CD14-positive monocyte (primary cell): ENCODE data around the gene WFDC6. TPM values are rescaled to one million over a fixed set of nuclear protein-coding genes. Genes with fewer than 3 reads are reported as not detected.

Source experiments
- DNase-seq, 3 donors: peaks; one replicate each; pipeline ENCODE4 v3.0.0-alpha.2; 2011 to 2022
- H2AFZ ChIP-seq: 2 replicates; pipeline ENCODE4 v1.6.0; 2012; ENCODE audit warnings: mild to moderate bottlenecking, low read depth, low read length, inconsistent platforms; ENCODE audit not compliant: insufficient read depth, poor library complexity, severe bottlenecking
- H3K27ac ChIP-seq, 2 donors: 1 replicate in 1 of 2; 2 replicates in 1 of 2; pipeline ENCODE4 v1.5.1; 2012 to 2013; ENCODE audit warnings: low read length in 2 of 2, control low read depth in 1 of 2, inconsistent platforms in 1 of 2, low read depth in 1 of 2, mild to moderate bottlenecking in 1 of 2
- H3K27me3 ChIP-seq, 2 donors: one replicate each; pipeline versions ENCODE4 v1.6.0 to v1.6.1; 2011 to 2013; ENCODE audit warnings: low read length in 2 of 2; ENCODE audit not compliant: control insufficient read depth in 2 of 2, insufficient read depth in 2 of 2
- H3K36me3 ChIP-seq, 2 donors: replicated peaks in 1 of 2; 1 replicate in 1 of 2; 2 replicates in 1 of 2; pipeline versions ENCODE4 v1.5.1 to v1.6.1; 2012 to 2013; ENCODE audit warnings: low read length in 2 of 2, control low read depth in 1 of 2, inconsistent platforms in 1 of 2, mild to moderate bottlenecking in 1 of 2; ENCODE audit not compliant: insufficient read depth in 2 of 2, control insufficient read depth in 1 of 2
- H3K4me1 ChIP-seq, 2 donors: 1 replicate in 1 of 2; 2 replicates in 1 of 2; pipeline versions ENCODE4 v1.5.1 to v1.6.1; 2012 to 2013; ENCODE audit warnings: low read length in 2 of 2, control low read depth in 1 of 2, inconsistent platforms in 1 of 2, mild to moderate bottlenecking in 1 of 2, moderate library complexity in 1 of 2; ENCODE audit not compliant: insufficient read depth in 2 of 2, control insufficient read depth in 1 of 2
- H3K4me2 ChIP-seq: replicated peaks from 2 replicates; pipeline ENCODE3; 2012; ENCODE audit warnings: low read length, moderate library complexity, mild to moderate bottlenecking; ENCODE audit not compliant: poor library complexity, severe bottlenecking; ENCODE audit errors: extremely low read depth
- H3K4me3 ChIP-seq, 3 experiments: fragments of 200-600 bp in 1 of 3; sonication (generic) in 1 of 3; replicated peaks in 1 of 3; 1 replicate in 2 of 3; 2 replicates in 1 of 3; pipeline ENCODE4 v1.5.1; 2011 to 2013; ENCODE audit warnings: low read length in 3 of 3, mild to moderate bottlenecking in 3 of 3, control low read depth in 2 of 3, low read depth in 2 of 3, inconsistent platforms in 1 of 3, moderate library complexity in 1 of 3
- H3K79me2 ChIP-seq: 2 replicates; pipeline ENCODE4 v1.6.0; 2012; ENCODE audit warnings: mild to moderate bottlenecking, control low read depth, inconsistent platforms, low read length, moderate library complexity; ENCODE audit not compliant: insufficient read depth
- H3K9ac ChIP-seq: 2 replicates; pipeline ENCODE4 v1.6.0; 2017; ENCODE audit warnings: low read length, mild to moderate bottlenecking; ENCODE audit not compliant: insufficient read depth, poor library complexity, severe bottlenecking
- H3K9me3 ChIP-seq, 2 donors: replicated peaks in 1 of 2; 1 replicate in 1 of 2; 2 replicates in 1 of 2; pipeline versions ENCODE4 v1.5.1 to v1.6.1; 2012 to 2013; ENCODE audit warnings: low read length in 2 of 2, control low read depth in 1 of 2; ENCODE audit not compliant: control insufficient read depth in 1 of 2, insufficient read depth in 1 of 2
- H4K20me1 ChIP-seq: 2 replicates; pipeline ENCODE4 v1.6.0; 2012; ENCODE audit warnings: mild to moderate bottlenecking, low read length, control low read depth, moderate library complexity; ENCODE audit not compliant: insufficient read depth
- H3K27ac Mint-ChIP-seq, 7 donors: one replicate each; pipeline ENCODE4 v1.8.0; 2020; ENCODE audit warnings: mild to moderate bottlenecking in 7 of 7, mixed read lengths in 7 of 7, moderate library complexity in 6 of 7, inconsistent platforms in 2 of 7
- H3K27me3 Mint-ChIP-seq, 3 donors: one replicate each; pipeline ENCODE4 v1.8.0; 2021 to 2022; ENCODE audit warnings: low read depth in 3 of 3, mild to moderate bottlenecking in 3 of 3, mixed read lengths in 3 of 3, moderate library complexity in 3 of 3, inconsistent platforms in 1 of 3
- H3K36me3 Mint-ChIP-seq, 2 donors: one replicate each; pipeline ENCODE4 v1.8.0; 2020; ENCODE audit warnings: mixed read lengths in 2 of 2, inconsistent platforms in 1 of 2, mild to moderate bottlenecking in 1 of 2
- H3K4me1 Mint-ChIP-seq: one replicate; pipeline ENCODE4 v1.8.0; 2020; ENCODE audit warnings: mild to moderate bottlenecking, mixed read lengths
- H3K4me3 Mint-ChIP-seq, 2 donors: one replicate each; pipeline ENCODE4 v1.8.0; 2020; ENCODE audit warnings: mild to moderate bottlenecking in 2 of 2, mixed read lengths in 2 of 2, moderate library complexity in 1 of 2
- H3K9me3 Mint-ChIP-seq, 7 donors: one replicate each; pipeline ENCODE4 v1.8.0; 2020 to 2022; ENCODE audit warnings: mixed read lengths in 7 of 7, mild to moderate bottlenecking in 6 of 7, moderate library complexity in 6 of 7, inconsistent platforms in 2 of 7
- WGBS: methylation state at CpG from one replicate; pipeline ENCODE4 v1.1.5; 2013; ENCODE audit warnings: missing lambda C conversion rate; ENCODE audit not compliant: insufficient coverage; 5-methylcytosine and 5-hydroxymethylcytosine counted together
- intact Hi-C, 2 donors: fragments of 100-400 bp; cut with micrococcal nuclease; formaldehyde crosslinking; loops; one replicate each; pipeline versions ENCODE4 v1.15.0 to v1.15.1; 2023
- polyA plus RNA-seq, 3 donors: library from polyadenylated mRNA; depleted of rRNA in 1 of 3; unstranded in 2 of 3; stranded (reverse) in 1 of 3; fragments of 300-500 nt in 2 of 3; fragments of >200 nt in 1 of 3; fragmentation: Illumina TruSeq in 2 of 3; gene quantifications; 1 replicate in 2 of 3; 2 replicates in 1 of 3; pipeline ENCODE4 v1.2.3, GENCODE V29; 2012 to 2021
- TF ChIP-seq, protein P1 (sequence below): fragments of 200-600 bp; IDR thresholded peaks from one replicate; pipeline ENCODE4 v1.8.0; 2022; ENCODE audit warnings: antibody characterized with exemption, mild to moderate bottlenecking

WFDC6 gene
- polyA plus RNA-seq, 3 donors: not detected

DNA sequence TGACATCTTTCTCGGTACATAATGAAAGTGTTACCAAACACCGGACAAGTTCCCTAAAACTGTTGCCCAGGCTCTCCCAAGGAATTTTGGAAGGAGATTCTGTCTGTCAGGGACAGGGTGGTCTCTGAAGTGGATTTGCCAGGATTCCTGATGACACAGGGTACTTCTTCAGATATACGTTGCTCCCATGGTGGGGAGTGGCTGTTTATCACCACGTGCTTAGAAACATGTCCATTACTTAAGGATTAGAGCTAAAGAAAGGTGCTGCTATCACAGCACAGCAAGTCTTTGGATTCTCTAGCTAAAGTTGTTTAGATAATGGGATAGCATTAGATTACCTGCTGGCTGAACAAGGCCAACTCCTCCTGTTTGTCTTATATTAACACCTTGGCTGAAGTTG lies 30.2 kb downstream of the WFDC6 start:
- Mint-ChIP-seq H3K36me3 (no peaks in the 10 kb centered on the region), H3K4me1 (no peaks in the 10 kb centered on the region), H3K27me3 (peaks cover 7 to 24% (median 16%) of the 10 kb centered on the region in 3 donors), H3K4me3 (no peak overlapping the region), H3K9me3 (peaks cover 0 to 2% (median 0%) of the 10 kb centered on the region in 7 donors), H3K27ac (no peak overlapping the region)
- Histone ChIP-seq H3K9me3 (no peaks in the 10 kb centered on the region), H3K27ac (no peak overlapping the region), H4K20me1 (no peaks in the 10 kb centered on the region), H3K4me1 (no peaks in the 10 kb centered on the region), H2AFZ (no peak overlapping the region), H3K36me3 (no peaks in the 10 kb centered on the region), H3K9ac (no peak overlapping the region), H3K79me2 (no peaks in the 10 kb centered on the region), H3K4me2 (no peak overlapping the region), H3K4me3 (no peak overlapping the region), H3K27me3 (peaks cover 5 to 7% of the 10 kb centered on the region in 2 donors)
- WGBS: 92% methylated on average over 2 of the region's 4 CpGs
- intact Hi-C loops: no loop called here
- DNase-seq: no peak
- TF ChIP-seq, protein P1, sequence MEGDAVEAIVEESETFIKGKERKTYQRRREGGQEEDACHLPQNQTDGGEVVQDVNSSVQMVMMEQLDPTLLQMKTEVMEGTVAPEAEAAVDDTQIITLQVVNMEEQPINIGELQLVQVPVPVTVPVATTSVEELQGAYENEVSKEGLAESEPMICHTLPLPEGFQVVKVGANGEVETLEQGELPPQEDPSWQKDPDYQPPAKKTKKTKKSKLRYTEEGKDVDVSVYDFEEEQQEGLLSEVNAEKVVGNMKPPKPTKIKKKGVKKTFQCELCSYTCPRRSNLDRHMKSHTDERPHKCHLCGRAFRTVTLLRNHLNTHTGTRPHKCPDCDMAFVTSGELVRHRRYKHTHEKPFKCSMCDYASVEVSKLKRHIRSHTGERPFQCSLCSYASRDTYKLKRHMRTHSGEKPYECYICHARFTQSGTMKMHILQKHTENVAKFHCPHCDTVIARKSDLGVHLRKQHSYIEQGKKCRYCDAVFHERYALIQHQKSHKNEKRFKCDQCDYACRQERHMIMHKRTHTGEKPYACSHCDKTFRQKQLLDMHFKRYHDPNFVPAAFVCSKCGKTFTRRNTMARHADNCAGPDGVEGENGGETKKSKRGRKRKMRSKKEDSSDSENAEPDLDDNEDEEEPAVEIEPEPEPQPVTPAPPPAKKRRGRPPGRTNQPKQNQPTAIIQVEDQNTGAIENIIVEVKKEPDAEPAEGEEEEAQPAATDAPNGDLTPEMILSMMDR: no peak

DNA sequence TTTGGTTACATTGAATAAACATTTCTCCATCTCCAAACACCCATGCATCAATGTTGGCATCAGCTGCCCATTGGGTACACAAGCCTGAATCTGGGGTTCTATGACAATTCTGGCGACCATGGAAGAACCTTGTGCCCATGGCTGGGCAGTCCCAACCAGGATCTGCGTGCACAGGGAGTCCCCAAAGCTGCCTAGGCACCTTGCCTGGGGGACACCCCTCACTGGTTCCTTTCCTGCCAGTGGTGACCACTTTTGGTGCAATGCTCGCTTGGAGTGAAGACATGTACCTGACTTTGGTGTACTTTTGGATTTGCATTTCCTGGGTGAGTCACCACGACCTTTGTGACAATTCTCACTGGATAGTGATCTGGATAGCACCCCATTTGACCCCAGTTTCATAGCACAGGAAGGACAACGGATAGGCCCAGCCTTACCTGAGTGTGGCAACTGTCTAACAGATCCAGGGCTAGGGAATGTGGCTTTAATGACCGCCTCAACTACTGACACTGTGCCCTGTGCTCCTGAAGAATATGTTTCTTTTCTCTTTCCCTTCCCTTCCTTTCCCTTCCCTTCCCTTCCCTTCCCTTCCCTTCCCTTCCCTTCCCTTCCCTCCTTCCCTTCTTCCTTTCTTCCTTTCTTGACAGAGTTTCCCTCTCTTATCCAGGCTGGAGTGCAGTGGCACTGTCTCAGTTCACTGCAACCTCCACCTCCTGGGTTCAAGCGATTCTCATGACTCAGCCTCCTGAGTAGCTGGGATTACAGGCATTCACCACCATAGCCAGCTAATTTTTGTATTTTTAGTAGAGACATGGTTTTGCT lies 31.0 kb downstream of the WFDC6 start:
- WGBS: 84% methylated on average over 7 of the region's 7 CpGs
- no peak overlapping the region for H3K4me3 Mint-ChIP-seq

More for the DNA sequence above, 31.0 kb downstream of the WFDC6 start:
- no peak overlapping the region for H3K4me3 ChIP-seq
- no peaks in the 10 kb centered on the region for H3K4me1 ChIP-seq
- H3K79me2 ChIP-seq: no peaks in the 10 kb centered on the region
- H3K36me3 ChIP-seq: no peaks in the 10 kb centered on the region
- TF ChIP-seq, protein P1: no peak
- intact Hi-C loops: no loop called here
- H3K27ac Mint-ChIP-seq: peak overlapping the region in 1 of 7 donors; percentile 46
- H3K9me3 ChIP-seq: no peaks in the 10 kb centered on the region
- no peaks in the 10 kb centered on the region for H3K4me1 Mint-ChIP-seq
- H4K20me1 ChIP-seq: no peaks in the 10 kb centered on the region
- H3K4me2 ChIP-seq: no peak overlapping the region
- no peak for DNase-seq
- H3K9ac ChIP-seq: no peak overlapping the region
- no peak overlapping the region for H3K27ac ChIP-seq
- H2AFZ ChIP-seq: no peak overlapping the region
- no peaks in the 10 kb centered on the region for H3K36me3 Mint-ChIP-seq
- H3K27me3 Mint-ChIP-seq: peaks cover 7 to 23% (median 17%) of the 10 kb centered on the region in 3 donors
- H3K9me3 Mint-ChIP-seq: peaks cover 0 to 2% (median 0%) of the 10 kb centered on the region in 7 donors
- H3K27me3 ChIP-seq: peaks cover 5 to 6% of the 10 kb centered on the region in 2 donors
